Sigmoid colon (tissue), 4 donors: ENCODE data around the gene PLEKHN1.

Experiments
- POLR2AphosphoS5 ChIP-seq, 4 donors: sonication (generic); formaldehyde crosslinking; IDR thresholded peaks; one replicate each; pipeline ENCODE4 v1.6.1; 2017; ENCODE audit warnings: antibody characterized with exemption in 4 of 4
- TF ChIP-seq, protein P1 (sequence below), 4 experiments: fragments of 450-650 bp in 3 of 4; fragments of 200-600 bp in 1 of 4; IDR thresholded peaks; one replicate each; pipeline ENCODE4 v1.5.1; 2016 to 2019; ENCODE audit warnings: antibody characterized with exemption in 4 of 4, mild to moderate bottlenecking in 3 of 4, moderate library complexity in 2 of 4

DNA sequence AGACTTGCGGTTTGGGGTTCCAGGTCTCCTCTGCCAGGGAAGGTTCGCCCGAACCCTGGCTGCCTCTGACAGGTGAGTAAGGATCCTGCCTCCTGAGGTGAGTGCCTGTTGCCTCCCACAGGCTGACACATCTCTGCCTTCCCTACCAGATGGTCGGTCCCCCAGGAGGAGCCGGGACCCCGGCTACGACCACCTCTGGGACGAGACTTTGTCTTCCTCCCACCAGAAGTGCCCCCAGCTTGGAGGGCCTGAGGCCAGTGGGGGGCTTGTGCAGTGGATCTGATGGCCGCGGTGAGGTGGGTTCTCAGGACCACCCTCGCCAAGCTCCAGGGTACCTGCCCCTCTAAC lies 8.0 kb downstream of the PLEKHN1 start:
- TF ChIP-seq, protein P1, sequence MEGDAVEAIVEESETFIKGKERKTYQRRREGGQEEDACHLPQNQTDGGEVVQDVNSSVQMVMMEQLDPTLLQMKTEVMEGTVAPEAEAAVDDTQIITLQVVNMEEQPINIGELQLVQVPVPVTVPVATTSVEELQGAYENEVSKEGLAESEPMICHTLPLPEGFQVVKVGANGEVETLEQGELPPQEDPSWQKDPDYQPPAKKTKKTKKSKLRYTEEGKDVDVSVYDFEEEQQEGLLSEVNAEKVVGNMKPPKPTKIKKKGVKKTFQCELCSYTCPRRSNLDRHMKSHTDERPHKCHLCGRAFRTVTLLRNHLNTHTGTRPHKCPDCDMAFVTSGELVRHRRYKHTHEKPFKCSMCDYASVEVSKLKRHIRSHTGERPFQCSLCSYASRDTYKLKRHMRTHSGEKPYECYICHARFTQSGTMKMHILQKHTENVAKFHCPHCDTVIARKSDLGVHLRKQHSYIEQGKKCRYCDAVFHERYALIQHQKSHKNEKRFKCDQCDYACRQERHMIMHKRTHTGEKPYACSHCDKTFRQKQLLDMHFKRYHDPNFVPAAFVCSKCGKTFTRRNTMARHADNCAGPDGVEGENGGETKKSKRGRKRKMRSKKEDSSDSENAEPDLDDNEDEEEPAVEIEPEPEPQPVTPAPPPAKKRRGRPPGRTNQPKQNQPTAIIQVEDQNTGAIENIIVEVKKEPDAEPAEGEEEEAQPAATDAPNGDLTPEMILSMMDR (IDR thresholded peaks at IDR 0.05): no peak
- TF ChIP-seq POLR2AphosphoS5 (IDR thresholded peaks at IDR 0.05): no peak
